SK-MEL-5 (cell line): Measurements from ENCODE around the gene TFCP2L1. TPM values are rescaled to one million over a fixed set of nuclear protein-coding genes. Genes with fewer than 3 reads are reported as not detected.
"Not testable (repeated sequence)": the region's sequence is repeated elsewhere in the genome, so short reads cannot be mapped to it uniquely, and the experiment has no call there.

ENCODE experiments used
- DNase-seq: peaks from one replicate; pipeline ENCODE4 v3.0.0-alpha.2; 2016; ENCODE audit warnings: low read depth, low spot score
- in situ Hi-C: cut with HindIII; loops from 2 replicates; pipeline ENCODE4 v1.10.0; 2016; ENCODE audit warnings: low sequenced_read_pairs, high pct_unique_total_duplicates, low pct_unique_long_range_greater_than_20kb
- total RNA-seq: library from RNA; depleted of rRNA; stranded (reverse); fragments of >200 nt; shearing (Covaris generic); gene quantifications from 2 replicates; pipeline ENCODE4 v1.2.3, GENCODE V29; 2014

The TFCP2L1 gene
- total RNA-seq, 1 experiment from 2014 or later = 0.08 TPM

- DNase-seq, in situ Hi-C loops: not testable (repeated sequence)
Observed at GRCh38 chr2:121301190-121301589, 16.2 kb upstream of the TFCP2L1 start.

- DNase-seq = no peak
- in situ Hi-C loops = no loop called here
Observed at GRCh38 chr2:121298476-121298875, 13.5 kb upstream of the TFCP2L1 start.

- in situ Hi-C loops, DNase-seq: not testable (repeated sequence)
Observed at GRCh38 chr2:121297866-121298265, 12.9 kb upstream of the TFCP2L1 start.

- in situ Hi-C loops = no loop called here
Observed at GRCh38 chr2:121297217-121297830, 12.3 kb upstream of the TFCP2L1 start.

DNA sequence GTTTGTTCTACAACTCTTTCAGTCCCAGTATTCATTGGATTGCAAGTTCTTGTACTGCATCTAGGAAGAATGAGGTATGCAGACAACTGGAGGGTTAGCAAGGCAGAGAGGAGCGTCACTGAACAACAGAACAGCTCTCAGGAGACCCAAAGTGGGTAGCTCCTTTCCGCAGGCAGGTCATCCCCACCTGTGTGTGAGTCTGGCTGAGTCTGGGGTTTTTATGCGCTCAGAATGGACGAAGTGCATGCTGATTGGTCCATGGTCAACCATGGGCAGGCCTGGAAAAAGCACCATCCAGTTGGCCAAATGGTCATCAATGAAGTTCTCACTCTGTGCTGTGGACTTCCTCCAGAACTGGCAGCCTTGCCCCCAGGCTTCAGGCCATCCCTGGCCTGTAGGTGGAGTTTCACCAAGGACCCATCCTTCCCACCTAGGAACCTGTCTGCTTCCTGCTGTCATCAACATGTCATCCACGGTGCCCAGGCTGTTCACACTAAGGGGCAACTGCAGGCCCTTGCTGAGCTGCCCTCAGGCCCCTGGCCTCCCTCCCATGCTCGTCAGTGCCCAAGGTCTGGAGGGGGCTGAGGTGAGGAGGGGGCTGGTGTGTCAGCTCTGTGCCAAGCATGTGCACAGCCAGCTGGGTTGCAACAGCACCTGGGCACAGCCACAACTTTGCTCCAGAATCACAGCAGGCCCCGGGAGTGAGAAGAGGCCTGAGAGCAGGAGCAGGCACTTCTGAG is 11.1 kb upstream of the TFCP2L1 start:
- DNase-seq = no peak
- in situ Hi-C loops = no loop called here

More at GRCh38 chr2:121297217-121297830, 12.3 kb upstream of the TFCP2L1 start:
- DNase-seq = peak; percentile 76

DNA sequence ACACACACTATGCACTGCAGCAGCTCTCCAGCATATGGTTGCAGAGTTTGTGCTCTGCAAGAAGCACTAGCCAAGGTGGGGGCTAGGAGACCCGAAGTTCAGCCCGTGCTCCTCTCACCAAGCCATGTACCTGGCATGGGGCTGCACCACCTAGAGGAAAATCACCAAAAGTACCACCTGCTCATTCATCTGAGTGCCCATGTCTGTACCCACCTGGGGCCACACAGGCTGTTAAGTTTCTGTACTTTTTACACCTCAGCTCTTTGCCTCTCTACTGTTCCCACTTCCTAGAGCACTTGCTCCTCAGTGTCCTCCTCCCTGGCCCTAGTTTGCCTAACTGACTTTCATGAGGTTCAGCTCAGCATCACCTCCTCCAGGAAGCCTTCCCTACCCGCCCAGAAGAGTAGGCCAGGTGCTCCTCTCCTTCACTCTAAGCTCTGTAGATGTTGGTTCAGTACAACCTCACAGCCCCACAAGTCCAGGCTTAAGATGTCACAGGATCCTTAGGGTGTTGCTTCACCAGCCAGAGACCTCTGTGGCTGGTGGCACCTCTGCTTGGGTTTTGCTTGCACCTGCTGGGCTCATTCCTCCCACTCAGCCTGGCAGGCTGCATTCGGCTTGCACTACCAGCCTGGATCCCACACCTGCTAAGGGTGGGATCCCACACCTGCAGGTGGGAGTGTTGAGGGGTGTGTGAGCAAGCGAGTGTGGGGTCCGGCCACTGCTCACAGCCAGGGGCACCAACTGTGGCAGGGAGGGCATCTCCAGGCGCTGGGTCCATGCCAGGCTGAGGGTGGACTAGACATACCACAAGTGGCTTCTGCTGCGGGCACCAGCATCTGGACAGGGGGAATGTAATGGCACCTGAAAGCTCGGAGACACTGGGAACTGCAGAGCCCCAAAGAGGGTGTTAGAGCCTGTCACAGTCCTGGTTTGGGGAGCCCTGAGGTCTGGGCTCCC is 10.2 kb upstream of the TFCP2L1 start:
- no peak for DNase-seq

DNA sequence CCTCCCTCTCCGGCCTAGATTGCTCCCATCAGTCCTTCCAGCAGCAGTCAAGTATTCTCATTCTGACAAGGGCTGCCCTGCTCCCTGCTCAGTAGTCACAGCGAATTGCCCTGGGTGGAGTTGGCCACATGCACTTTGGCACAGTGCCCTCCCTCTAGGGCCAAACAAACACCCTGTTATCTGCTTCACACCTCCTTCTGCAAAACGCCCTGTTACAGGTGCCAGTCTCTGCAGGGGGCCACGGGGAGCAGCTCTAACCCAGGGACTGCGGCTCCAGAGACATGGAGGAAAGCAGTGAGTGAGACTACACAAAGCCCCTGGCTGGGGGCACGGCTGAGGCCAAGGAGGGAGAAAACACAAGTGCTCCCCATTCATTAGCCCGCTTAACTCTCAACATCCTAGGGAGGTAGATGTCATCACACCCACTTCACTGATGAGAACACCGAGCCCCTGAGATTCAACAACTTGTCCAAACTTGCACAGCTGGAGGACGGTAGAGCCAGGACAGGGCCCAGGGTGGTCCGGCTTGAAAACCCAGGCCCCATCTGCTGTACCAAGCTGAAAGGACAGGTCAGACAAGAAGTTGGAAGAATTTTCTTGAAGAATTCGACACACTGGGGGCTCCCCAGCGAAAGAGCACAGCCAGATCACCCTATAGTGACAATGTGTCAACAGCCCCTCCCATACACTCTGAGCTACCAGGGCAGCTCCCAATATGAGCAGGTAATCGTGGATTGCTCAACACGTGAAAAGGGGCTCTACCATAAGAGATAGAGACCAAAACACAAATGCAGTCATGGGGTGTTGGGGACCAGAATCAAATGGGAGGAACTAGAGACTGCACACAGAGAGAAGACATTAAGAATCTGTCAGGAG is 8.7 kb upstream of the TFCP2L1 start:
- in situ Hi-C loops = no loop called here
- no peak for DNase-seq

More for the DNA sequence above, 10.2 kb upstream of the TFCP2L1 start:
- in situ Hi-C loops = no loop called here

DNA sequence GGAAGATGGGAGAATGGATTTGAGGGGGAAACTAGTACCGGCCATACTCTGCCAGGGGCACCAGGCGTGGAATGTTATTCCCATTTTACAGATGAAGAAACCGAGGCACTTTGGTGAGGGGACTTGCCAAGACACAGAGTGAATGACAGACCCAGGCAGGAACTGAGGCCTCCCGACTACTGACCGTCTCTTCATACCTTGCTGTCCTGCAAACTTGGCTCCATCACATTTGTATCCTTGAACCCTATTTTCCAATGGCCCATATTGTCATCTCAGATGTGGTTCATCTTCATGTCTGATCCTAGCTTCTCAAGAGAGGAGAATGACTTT is 6.2 kb upstream of the TFCP2L1 start:
- in situ Hi-C loops = no loop called here
- DNase-seq = no peak

GRCh38 chr2:121289271-121289670 is 4.3 kb upstream of the TFCP2L1 start:
- no peak for DNase-seq
- in situ Hi-C loops = no loop called here

DNA sequence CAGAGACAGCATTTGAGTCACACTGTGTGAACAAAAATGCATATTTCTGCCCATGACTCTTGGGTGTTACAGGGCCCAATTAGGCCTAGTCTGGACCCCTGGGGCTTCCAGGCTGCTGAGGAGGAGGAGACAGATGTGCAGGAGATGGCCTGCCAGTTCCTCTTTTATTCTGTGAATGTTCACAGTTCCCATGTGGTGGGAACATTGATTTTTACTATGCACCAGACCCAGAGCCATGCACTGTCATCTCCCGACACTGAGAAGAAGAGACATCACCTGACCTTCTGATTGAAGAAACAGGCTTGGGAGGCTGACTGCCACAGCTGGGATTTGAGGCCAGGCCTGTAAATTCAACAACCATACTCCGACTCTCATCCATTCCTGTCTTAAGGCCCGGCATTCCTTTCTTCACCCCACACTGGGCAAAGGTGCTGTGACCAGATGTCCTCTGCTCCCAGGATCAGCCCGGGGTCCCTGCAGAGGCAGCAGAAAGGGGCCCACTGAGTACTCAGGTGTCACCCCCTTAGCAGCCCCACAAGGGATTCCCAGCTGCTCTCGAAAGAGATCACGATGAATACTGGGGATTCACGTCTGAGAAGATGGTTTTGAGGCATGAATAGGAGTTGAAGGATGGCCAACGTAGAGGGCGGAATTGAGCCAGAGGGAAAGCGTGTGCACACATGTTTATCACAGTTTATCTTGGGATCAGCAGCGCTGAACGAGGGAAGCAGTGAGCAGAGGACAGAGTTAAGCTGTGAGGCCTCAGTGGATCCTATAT is 3.6 kb upstream of the TFCP2L1 start:
- no peak for DNase-seq
- in situ Hi-C loops = no loop called here

GRCh38 chr2:121287956-121288355 is 3.0 kb upstream of the TFCP2L1 start:
- no peak for DNase-seq

DNA sequence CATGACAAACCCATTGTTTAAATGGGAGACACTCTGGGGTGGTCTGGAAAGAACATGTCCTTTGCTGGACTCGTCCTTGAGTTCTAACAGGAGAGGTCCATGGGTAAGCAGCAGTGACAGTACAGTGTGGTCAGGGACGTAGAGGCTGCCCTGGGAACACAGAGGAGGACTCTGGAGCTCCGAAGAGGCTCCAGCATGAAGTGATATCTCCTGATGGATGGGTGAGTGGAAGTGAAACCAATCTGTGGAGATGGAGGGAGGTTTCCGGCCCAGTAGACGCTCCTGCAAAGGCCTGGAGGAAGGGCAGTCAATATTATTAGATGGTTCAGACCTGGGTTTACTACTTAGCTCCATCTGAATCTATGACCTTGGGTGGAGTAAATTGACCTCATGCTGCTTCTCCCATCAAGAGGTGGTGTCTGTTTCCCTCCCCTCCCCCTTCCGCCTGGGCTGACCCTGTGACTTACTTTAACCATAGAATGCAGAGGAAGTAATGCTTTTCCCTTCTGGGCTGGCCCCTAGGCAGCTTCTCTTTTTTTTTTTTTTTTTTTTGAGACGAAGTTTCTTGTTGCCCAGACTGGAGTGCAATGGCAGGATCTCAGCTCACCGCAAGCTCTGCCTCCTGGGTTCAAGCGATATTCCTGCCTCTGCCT is 2.3 kb upstream of the TFCP2L1 start:
- no peak for DNase-seq
- in situ Hi-C loops = no loop called here

More at GRCh38 chr2:121287956-121288355, 3.0 kb upstream of the TFCP2L1 start:
- in situ Hi-C loops = no loop called here

DNA sequence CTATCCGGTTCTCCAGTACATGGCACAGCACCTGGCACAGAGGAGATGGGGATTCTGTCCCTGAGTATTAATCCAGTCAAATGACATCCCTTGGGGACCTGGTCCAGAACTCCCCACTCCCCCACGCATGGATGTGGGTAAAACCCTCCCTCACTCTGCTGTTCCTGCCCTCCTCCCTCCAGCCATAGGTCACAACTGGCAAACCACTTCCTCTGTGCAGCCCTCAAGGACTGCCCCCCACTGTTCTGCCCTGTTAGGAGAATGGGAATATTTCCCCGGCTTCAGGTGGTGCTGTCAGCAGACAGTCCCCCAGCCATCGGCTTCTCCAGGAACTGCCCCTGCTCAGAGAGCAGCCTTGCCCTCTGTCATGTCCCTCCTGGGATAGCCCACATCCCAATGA is 1.5 kb upstream of the TFCP2L1 start:
- in situ Hi-C loops = no loop called here

GRCh38 chr2:121285926-121286325 is 924 bp upstream of the TFCP2L1 start:
- in situ Hi-C loops = no loop called here
- no peak for DNase-seq

More for the DNA sequence above, 1.5 kb upstream of the TFCP2L1 start:
- DNase-seq = no peak

GRCh38 chr2:121283670-121284462 is 1.1 kb downstream of the TFCP2L1 start:
- DNase-seq = no peak
- in situ Hi-C loops = no loop called here
